GM18520 (cell line): ENCODE data around the gene LENG8.
"Not testable (repeated sequence)": the region's sequence is repeated elsewhere in the genome, so short reads cannot be mapped to it uniquely, and the experiment has no call there.

Experiments
- ATAC-seq: cut with Tn5 transposase; IDR thresholded peaks from one replicate; pipeline ENCODE4 v1.9.1; 2021; ENCODE audit not compliant: unreplicated experiment

The LENG8 gene

DNA sequence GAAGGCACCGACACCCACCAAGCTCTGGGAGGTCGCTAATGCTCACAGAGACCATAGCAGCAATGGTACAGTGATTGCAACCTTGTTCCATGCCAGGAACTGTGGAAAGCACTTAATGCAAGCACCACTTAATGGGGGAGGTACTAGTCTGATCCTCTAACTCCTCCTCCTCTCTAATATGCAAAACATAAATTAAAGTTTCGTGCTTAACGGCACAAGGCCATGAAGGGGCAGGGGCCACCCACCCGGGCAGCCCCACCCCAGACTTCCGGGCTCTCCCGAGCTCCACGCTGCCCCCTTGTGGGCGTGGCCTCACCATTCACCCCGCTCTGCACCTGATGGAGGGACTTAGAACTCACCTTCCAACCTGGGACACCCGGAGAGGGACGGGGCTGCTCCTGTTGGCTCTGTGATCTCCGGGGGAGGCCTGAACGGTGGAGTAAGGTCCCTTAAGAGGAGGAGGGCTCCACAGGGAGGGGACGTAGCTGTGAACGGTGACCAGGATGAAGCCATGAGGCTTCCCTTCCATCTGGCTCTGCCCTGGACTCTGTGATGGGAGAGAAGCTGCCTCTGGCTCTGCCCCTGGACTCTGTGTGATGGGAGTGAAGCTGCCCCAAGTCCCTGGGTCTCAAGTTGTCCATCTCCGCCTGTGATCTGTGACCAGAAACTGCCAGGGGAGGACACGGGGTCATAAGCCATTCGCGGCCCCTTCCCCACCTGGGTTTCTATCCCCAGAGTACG lies 60.4 kb downstream of the LENG8 start:
- ATAC-seq = not testable (repeated sequence)
